ENCODE measurements around the gene CLNK. TPM values are rescaled to one million over a fixed set of nuclear protein-coding genes. Genes with fewer than 3 reads are reported as not detected.

CLNK gene
- total RNA-seq, 1 experiment from 2014 or later, result not detected

DNA sequence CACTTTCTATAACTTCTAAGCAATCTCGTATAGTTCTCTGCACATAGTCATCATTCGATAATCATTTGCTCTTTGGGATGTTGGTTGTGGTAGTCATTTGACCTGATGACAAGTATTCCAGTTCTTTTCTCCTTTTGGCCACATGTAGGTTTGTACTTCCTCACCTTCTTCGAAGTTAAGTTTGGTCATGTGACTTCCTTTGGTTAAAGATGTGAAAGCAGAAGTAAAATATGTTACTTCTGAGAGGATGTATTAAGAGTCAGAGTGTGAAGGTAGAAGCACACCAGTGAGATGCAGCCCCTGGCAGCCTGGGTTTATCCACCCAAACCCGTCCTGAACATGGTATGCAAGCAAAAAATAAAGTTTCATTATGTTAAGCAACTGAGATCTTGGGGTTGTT, 178.5 kb downstream of the CLNK start:
- no peak overlapping the region for H3K4me3 ChIP-seq (replicated peaks in 1 of 2; ENCODE audit: low read depth in 1 of 2, low read length in 2 of 2)
- ChIA-PET RAD21 (ENCODE audit: low non-redundant PET in 1 of 2, low total read pairs in 2 of 2, uncharacterized antibody in 2 of 2, unreplicated experiment in 2 of 2) (no interaction called here), POLR2A (no interaction called here), CTCF (no interaction called here)
- BruUV-seq (replicated peaks), result no TSS peak
- no peaks in the 10 kb centered on the region for H4K20me1 ChIP-seq (ENCODE audit: insufficient read depth)
- H3K27ac ChIP-seq (ENCODE audit: low read depth, low read length), result no peak overlapping the region
- H3K9me3 ChIP-seq (ENCODE audit: control insufficient read depth in 1 of 2, insufficient read depth in 1 of 2, low read depth in 1 of 2, low read length in 2 of 2), result no peaks in the 10 kb centered on the region
- H3K9ac ChIP-seq (ENCODE audit: low read length), result no peak overlapping the region
- ATAC-seq (no peak), DNase-seq (ENCODE audit: low read depth, low spot score) (no peak)
- no peaks in the 10 kb centered on the region for H3K36me3 ChIP-seq (ENCODE audit: control insufficient read depth in 1 of 2, insufficient read depth in 2 of 2, low read length in 2 of 2)
- H3K4me1 ChIP-seq (ENCODE audit: control insufficient read depth in 1 of 2, insufficient read depth in 2 of 2, low read length in 2 of 2), result no peaks in the 10 kb centered on the region
- TF ChIP-seq CEBPB (IDR thresholded peaks at IDR 0.05; ENCODE audit: low read depth), result no peak
- TF ChIP-seq FOSL1 (IDR thresholded peaks at IDR 0.05; ENCODE audit: low read depth), result no peak
- no peak for TF ChIP-seq ZNF274 (IDR thresholded peaks at IDR 0.05; ENCODE audit: low read depth, low read length)
- TF ChIP-seq EZH2phosphoT487 (IDR thresholded peaks at IDR 0.05; ENCODE audit: borderline replicate concordance), result no peak
- TF ChIP-seq EZH2 (IDR thresholded peaks at IDR 0.05), result no peak
- TF ChIP-seq POLR2A (IDR thresholded peaks at IDR 0.05; ENCODE audit: borderline replicate concordance, extremely low read depth, insufficient read depth, insufficient read length), result no peak
- H3K79me2 ChIP-seq (ENCODE audit: insufficient read depth, low read length), result no peaks in the 10 kb centered on the region
- no peaks in the 10 kb centered on the region for H3K27me3 ChIP-seq (ENCODE audit: insufficient read depth, low read length)
- no peaks in the 10 kb centered on the region for H3K9me2 ChIP-seq (ENCODE audit: insufficient read depth)
- H2AFZ ChIP-seq (ENCODE audit: low read depth, low read length, poor library complexity, severe bottlenecking), result peak overlapping the region; percentile 9
- H3K4me2 ChIP-seq (ENCODE audit: low read length), result no peak overlapping the region
- intact Hi-C loops (cut with micrococcal nuclease), result no loop called here

DNA sequence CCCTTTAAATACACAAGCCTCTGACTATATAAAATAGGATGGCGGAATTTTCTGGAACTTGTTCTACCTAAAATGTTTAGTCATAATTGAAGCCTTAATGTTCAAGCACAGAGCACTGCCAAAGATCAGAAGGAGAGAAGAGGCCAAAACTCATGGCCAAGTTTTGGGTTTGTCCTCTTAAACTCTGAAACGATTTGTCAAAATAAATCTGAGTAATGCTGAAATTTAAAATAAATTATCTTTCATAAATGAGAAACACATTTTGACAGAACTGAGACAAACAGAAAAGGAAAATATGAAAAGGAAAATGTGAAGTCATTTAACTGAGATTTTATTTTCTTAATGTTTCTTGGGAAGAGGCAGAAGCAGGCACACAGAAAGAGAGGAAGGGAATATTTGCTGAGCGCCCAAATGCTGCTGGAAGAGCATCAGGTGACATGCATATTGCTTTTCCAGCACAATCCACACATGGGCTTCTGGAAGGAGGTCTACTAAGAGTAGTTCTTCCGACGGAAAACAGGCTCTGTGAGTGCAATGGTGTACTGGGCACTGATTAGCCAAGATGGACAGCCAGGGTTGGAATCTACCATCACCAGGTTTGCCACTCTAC, 179.9 kb downstream of the CLNK start:
- H3K4me2 ChIP-seq (ENCODE audit: low read length), result no peak overlapping the region
- DNase-seq (ENCODE audit: low read depth, low spot score), result no peak
- RAD21 ChIA-PET (ENCODE audit: low non-redundant PET in 1 of 2, low total read pairs in 2 of 2, uncharacterized antibody in 2 of 2, unreplicated experiment in 2 of 2), result no interaction called here

More for the DNA sequence above, 179.9 kb downstream of the CLNK start:
- BruUV-seq (replicated peaks), result no TSS peak
- POLR2A ChIA-PET, result no interaction called here
- intact Hi-C loops (cut with micrococcal nuclease), result no loop called here
- TF ChIP-seq ZNF274 (IDR thresholded peaks at IDR 0.05; ENCODE audit: low read depth, low read length) (no peak), FOSL1 (IDR thresholded peaks at IDR 0.05; ENCODE audit: low read depth) (no peak), JUND (IDR thresholded peaks at IDR 0.05) (no peak), SIN3A (IDR thresholded peaks at IDR 0.05; ENCODE audit: low read depth) (no peak), ATF3 (IDR thresholded peaks at IDR 0.05) (no peak), TCF7L2 (IDR thresholded peaks at IDR 0.05; ENCODE audit: borderline replicate concordance, extremely low read depth, insufficient read depth, insufficient read length) (no peak), EGR1 (IDR thresholded peaks at IDR 0.05; ENCODE audit: low read depth) (no peak), CBX3 (IDR thresholded peaks at IDR 0.05; ENCODE audit: low read depth) (no peak), POLR2AphosphoS5 (IDR thresholded peaks at IDR 0.05; ENCODE audit: low read depth, low read length) (no peak), SRF (IDR thresholded peaks at IDR 0.05; ENCODE audit: low read depth) (no peak)
- TF ChIP-seq, protein P1, sequence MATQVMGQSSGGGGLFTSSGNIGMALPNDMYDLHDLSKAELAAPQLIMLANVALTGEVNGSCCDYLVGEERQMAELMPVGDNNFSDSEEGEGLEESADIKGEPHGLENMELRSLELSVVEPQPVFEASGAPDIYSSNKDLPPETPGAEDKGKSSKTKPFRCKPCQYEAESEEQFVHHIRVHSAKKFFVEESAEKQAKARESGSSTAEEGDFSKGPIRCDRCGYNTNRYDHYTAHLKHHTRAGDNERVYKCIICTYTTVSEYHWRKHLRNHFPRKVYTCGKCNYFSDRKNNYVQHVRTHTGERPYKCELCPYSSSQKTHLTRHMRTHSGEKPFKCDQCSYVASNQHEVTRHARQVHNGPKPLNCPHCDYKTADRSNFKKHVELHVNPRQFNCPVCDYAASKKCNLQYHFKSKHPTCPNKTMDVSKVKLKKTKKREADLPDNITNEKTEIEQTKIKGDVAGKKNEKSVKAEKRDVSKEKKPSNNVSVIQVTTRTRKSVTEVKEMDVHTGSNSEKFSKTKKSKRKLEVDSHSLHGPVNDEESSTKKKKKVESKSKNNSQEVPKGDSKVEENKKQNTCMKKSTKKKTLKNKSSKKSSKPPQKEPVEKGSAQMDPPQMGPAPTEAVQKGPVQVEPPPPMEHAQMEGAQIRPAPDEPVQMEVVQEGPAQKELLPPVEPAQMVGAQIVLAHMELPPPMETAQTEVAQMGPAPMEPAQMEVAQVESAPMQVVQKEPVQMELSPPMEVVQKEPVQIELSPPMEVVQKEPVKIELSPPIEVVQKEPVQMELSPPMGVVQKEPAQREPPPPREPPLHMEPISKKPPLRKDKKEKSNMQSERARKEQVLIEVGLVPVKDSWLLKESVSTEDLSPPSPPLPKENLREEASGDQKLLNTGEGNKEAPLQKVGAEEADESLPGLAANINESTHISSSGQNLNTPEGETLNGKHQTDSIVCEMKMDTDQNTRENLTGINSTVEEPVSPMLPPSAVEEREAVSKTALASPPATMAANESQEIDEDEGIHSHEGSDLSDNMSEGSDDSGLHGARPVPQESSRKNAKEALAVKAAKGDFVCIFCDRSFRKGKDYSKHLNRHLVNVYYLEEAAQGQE (IDR thresholded peaks at IDR 0.05; ENCODE audit: low read depth), result no peak
- TF ChIP-seq, protein P2, sequence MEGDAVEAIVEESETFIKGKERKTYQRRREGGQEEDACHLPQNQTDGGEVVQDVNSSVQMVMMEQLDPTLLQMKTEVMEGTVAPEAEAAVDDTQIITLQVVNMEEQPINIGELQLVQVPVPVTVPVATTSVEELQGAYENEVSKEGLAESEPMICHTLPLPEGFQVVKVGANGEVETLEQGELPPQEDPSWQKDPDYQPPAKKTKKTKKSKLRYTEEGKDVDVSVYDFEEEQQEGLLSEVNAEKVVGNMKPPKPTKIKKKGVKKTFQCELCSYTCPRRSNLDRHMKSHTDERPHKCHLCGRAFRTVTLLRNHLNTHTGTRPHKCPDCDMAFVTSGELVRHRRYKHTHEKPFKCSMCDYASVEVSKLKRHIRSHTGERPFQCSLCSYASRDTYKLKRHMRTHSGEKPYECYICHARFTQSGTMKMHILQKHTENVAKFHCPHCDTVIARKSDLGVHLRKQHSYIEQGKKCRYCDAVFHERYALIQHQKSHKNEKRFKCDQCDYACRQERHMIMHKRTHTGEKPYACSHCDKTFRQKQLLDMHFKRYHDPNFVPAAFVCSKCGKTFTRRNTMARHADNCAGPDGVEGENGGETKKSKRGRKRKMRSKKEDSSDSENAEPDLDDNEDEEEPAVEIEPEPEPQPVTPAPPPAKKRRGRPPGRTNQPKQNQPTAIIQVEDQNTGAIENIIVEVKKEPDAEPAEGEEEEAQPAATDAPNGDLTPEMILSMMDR (IDR thresholded peaks at IDR 0.05 in 2 of 3, conservative IDR thresholded peaks at IDR 0.05 in 1 of 3; ENCODE audit: borderline replicate concordance in 1 of 3, insufficient read depth in 1 of 3, low read depth in 2 of 3, low read length in 2 of 3), result no peak
- H3K9me3 ChIP-seq (ENCODE audit: control insufficient read depth in 1 of 2, insufficient read depth in 1 of 2, low read depth in 1 of 2, low read length in 2 of 2), result no peaks in the 10 kb centered on the region
- no peaks in the 10 kb centered on the region for H4K20me1 ChIP-seq (ENCODE audit: insufficient read depth)
- CTCF ChIA-PET, result no interaction called here
- no peak overlapping the region for H3K4me3 ChIP-seq (replicated peaks in 1 of 2; ENCODE audit: low read depth in 1 of 2, low read length in 2 of 2)
- no peaks in the 10 kb centered on the region for H3K4me1 ChIP-seq (ENCODE audit: control insufficient read depth in 1 of 2, insufficient read depth in 2 of 2, low read length in 2 of 2)
- H3K9me2 ChIP-seq (ENCODE audit: insufficient read depth), result no peaks in the 10 kb centered on the region
- H2AFZ ChIP-seq (ENCODE audit: low read depth, low read length, poor library complexity, severe bottlenecking), result no peak overlapping the region
- H3K27ac ChIP-seq (ENCODE audit: low read depth, low read length), result no peak overlapping the region
- no peaks in the 10 kb centered on the region for H3K79me2 ChIP-seq (ENCODE audit: insufficient read depth, low read length)
- no peak for ATAC-seq
- no peaks in the 10 kb centered on the region for H3K36me3 ChIP-seq (ENCODE audit: control insufficient read depth in 1 of 2, insufficient read depth in 2 of 2, low read length in 2 of 2)
- H3K9ac ChIP-seq (ENCODE audit: low read length), result no peak overlapping the region
- H3K27me3 ChIP-seq (ENCODE audit: insufficient read depth, low read length), result no peaks in the 10 kb centered on the region

Data from HCT116 (cell line).